Heart left ventricle (tissue), 16 donors: ENCODE results near the gene VWDE. TPM values are rescaled to one million over a fixed set of nuclear protein-coding genes. Genes with fewer than 3 reads are reported as not detected.

Source experiments
- ATAC-seq, 4 donors: fragments of 200-7000 bp; cut with Tn5 transposase; one replicate each; pipeline ENCODE4 v1.9.1; 2020 to 2022; ENCODE audit warnings: moderate library complexity in 4 of 4, mild to moderate bottlenecking in 3 of 4, moderate number of reproducible peaks in 1 of 4
- DNase-seq, 5 donors: peaks; one replicate each; pipeline ENCODE4 v3.0.0-alpha.2; 2020
- H3K27ac ChIP-seq, 12 donors: fragments of 200-600 bp; sonication (generic) in 4 of 12; one replicate each; pipeline versions ENCODE4 v1.5.0 to v1.8.0; 2016 to 2022; ENCODE audit warnings: mild to moderate bottlenecking in 2 of 12
- H3K27me3 ChIP-seq, 9 donors: fragments of 200-600 bp; sonication (generic) in 2 of 9; one replicate each; pipeline versions ENCODE4 v1.5.1 to v1.8.0; 2016 to 2022; ENCODE audit warnings: mild to moderate bottlenecking in 3 of 9
- H3K36me3 ChIP-seq, 9 donors: fragments of 200-600 bp; sonication (generic) in 2 of 9; one replicate each; pipeline versions ENCODE4 v1.5.0 to v1.8.0; 2018 to 2022; ENCODE audit warnings: mild to moderate bottlenecking in 2 of 9
- H3K4me1 ChIP-seq, 12 donors: fragments of 200-600 bp; sonication (generic) in 4 of 12; one replicate each; pipeline versions ENCODE4 v1.5.0 to v1.8.0; 2016 to 2022; ENCODE audit warnings: mild to moderate bottlenecking in 3 of 12
- H3K4me3 ChIP-seq, 12 donors: fragments of 200-600 bp; sonication (generic) in 4 of 12; one replicate each; pipeline versions ENCODE4 v1.5.0 to v1.8.0; 2017 to 2022; ENCODE audit warnings: mild to moderate bottlenecking in 9 of 12, moderate library complexity in 4 of 12
- H3K9me3 ChIP-seq, 12 donors: fragments of 200-600 bp; sonication (generic) in 4 of 12; one replicate each; pipeline versions ENCODE4 v1.5.0 to v1.8.0; 2016 to 2022; ENCODE audit warnings: mild to moderate bottlenecking in 1 of 12
- CTCF ChIP-seq, 12 donors: fragments of 200-600 bp; sonication (generic) in 4 of 12; IDR thresholded peaks; one replicate each; pipeline versions ENCODE4 v1.5.0 to v1.8.0; 2018 to 2022; ENCODE audit warnings: antibody characterized with exemption in 12 of 12, mild to moderate bottlenecking in 5 of 12
- POLR2A ChIP-seq, 2 donors: fragments of 450-650 bp; IDR thresholded peaks; one replicate each; pipeline ENCODE4 v1.6.1; 2017; ENCODE audit warnings: antibody characterized with exemption in 2 of 2, mild to moderate bottlenecking in 2 of 2, moderate library complexity in 2 of 2
- WGBS, 4 donors: extraction: QIAGEN DNeasy Blood & Tissue Kit in 2 of 4; methylation state at CpG; one replicate each; pipeline versions ENCODE4 v1.1.5 to v1.1.7; 2013 to 2018; 5-methylcytosine and 5-hydroxymethylcytosine counted together
- intact Hi-C, 10 donors: fragments of 100-400 bp; cut with DNase I; formaldehyde crosslinking; loops; one replicate each; pipeline versions ENCODE4 v1.11.1 to v1.14.2; 2022
- polyA plus RNA-seq, 2 donors: library from polyadenylated mRNA; stranded (reverse); fragments of 200-250 nt; gene quantifications; one replicate each; pipeline ENCODE4 v1.2.3, GENCODE V29; 2013
- total RNA-seq, 9 donors: library from RNA; depleted of rRNA in 2 of 9; stranded (reverse); fragments of >200 nt in 2 of 9; fragmentation: NEBNext Ultra II Directional in 3 of 9; extraction: Animal tissue kit (Norgen Biotek cat#: 25700) in 3 of 9; gene quantifications; one replicate each; pipeline versions ENCODE4 v1.1.0 to v1.2.4, GENCODE V29; 2016 to 2023
- donor health status: ischemic (EF 13 %, LVEDD 7.1; RV severe dilation, severe dysfunction).
- donor health status: healthy with polysubstance abuse.
- donor health status: DM: no; HTN: yes; CAD: no.
- donor health status: DM: no; HTN: no; CAD: no.
- donor health status: ischemic (EF 25% LVEDD 6.9; RV normal size, moderate dysfunction).
- donor health status: ischemic (EF 25% LVEDD 5.7; RV mildly dilated, moderate dysfunction).
- donor health status: healthy.
- donor health status: DM: yes; HTN: yes; CAD: no.
- donor health status: ischemic (EF 35%, LVEDD 5.7; RV mildly dilated, moderate dysfunction).
- donor health status: nonischemic (EF 11% LVEDD 7.7; RV severe dilation, severe dysfunction).
- donor health status: DM: yes; HTN: yes; CAD: no.
- donor health status: PGD.
- donor health status: ischemic (EF 29% LVEDD 5.4; RV normal size, mild dysfunction).
- donor health status: nonischemic (EF 23%, LVEDD 6.1; RV moderate dilation, normal function).

VWDE gene
- total and polyA plus RNA-seq, 11 donors = 0.07 to 0.58 (median 0.27) TPM; not detected in 8

GRCh38 chr7:12291870-12292269, 111.8 kb downstream of the VWDE start:
- 76 to 92% (median 81%) methylated on average over 1 of the region's 1 CpG for WGBS, 4 donors

DNA sequence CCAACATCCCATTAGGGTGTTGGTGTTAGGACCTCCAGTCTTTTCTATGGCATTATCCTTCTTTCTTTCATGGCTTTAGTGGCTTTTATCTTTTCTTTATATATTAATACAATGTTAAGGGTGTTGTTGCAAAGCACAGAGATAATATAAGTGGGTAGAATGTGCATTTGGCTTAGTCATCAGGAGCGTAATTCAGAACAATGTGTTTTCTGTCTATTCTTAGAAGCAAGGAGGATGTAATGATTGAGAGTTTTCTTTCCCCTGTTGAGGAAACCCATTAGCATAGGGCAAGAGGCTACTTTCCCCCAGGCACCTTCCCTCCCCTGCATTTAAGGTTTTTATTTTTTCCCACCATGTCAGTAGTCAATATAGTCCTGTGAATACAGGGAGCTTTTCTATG, 112.9 kb downstream of the VWDE start:
- no peaks in the 10 kb centered on the region for H3K36me3 ChIP-seq
- no peak overlapping the region for H3K27ac ChIP-seq
- peaks cover 0 to 15% (median 3%) of the 10 kb centered on the region in 12 donors for H3K9me3 ChIP-seq
- H3K4me3 ChIP-seq = no peak overlapping the region
- no peaks in the 10 kb centered on the region for H3K4me1 ChIP-seq
- no peak for DNase-seq
- intact Hi-C loops = no loop called here
- TF ChIP-seq POLR2A (IDR thresholded peaks at IDR 0.05) (no peak), CTCF (IDR thresholded peaks at IDR 0.05) (no peak)
- 72 to 76% (median 74%) methylated on average over 1 of the region's 1 CpG for WGBS, 4 donors
- no peak for ATAC-seq
- H3K27me3 ChIP-seq = peaks cover 0 to 5% (median 0%) of the 10 kb centered on the region in 9 donors

More at GRCh38 chr7:12291870-12292269, 111.8 kb downstream of the VWDE start:
- H3K4me1 ChIP-seq = no peaks in the 10 kb centered on the region
- DNase-seq (no peak), ATAC-seq (no peak)
- H3K27me3 ChIP-seq = peaks cover 0 to 5% (median 0%) of the 10 kb centered on the region in 9 donors
- TF ChIP-seq POLR2A (IDR thresholded peaks at IDR 0.05) = no peak
- TF ChIP-seq CTCF (IDR thresholded peaks at IDR 0.05) = peak in 1 of 12 donors; percentile 15
- H3K4me3 ChIP-seq = no peak overlapping the region
- no peak overlapping the region for H3K27ac ChIP-seq
- H3K9me3 ChIP-seq = peaks cover 0 to 15% (median 3%) of the 10 kb centered on the region in 12 donors
- no peaks in the 10 kb centered on the region for H3K36me3 ChIP-seq
- intact Hi-C loops = no loop called here

- DNase-seq (no peak), ATAC-seq (no peak)
- Histone ChIP-seq H3K27ac (no peak overlapping the region), H3K4me3 (no peak overlapping the region), H3K36me3 (no peaks in the 10 kb centered on the region), H3K27me3 (peaks cover 0 to 5% (median 0%) of the 10 kb centered on the region in 9 donors), H3K9me3 (peaks cover 0 to 15% (median 3%) of the 10 kb centered on the region in 12 donors), H3K4me1 (no peaks in the 10 kb centered on the region)
- no peak for TF ChIP-seq CTCF (IDR thresholded peaks at IDR 0.05)
- TF ChIP-seq POLR2A (IDR thresholded peaks at IDR 0.05) = no peak
- 71 to 86% (median 78%) methylated on average over 6 of the region's 6 CpGs for WGBS, 4 donors
- intact Hi-C loops = no loop called here
Measured at GRCh38 chr7:12289996-12290395, 113.7 kb downstream of the VWDE start.

- H3K9me3 ChIP-seq = peaks cover 0 to 15% (median 3%) of the 10 kb centered on the region in 12 donors
- DNase-seq (no peak), ATAC-seq (no peak)
- intact Hi-C loops = no loop called here
- no peak overlapping the region for H3K4me3 ChIP-seq
- WGBS, 4 donors = 71 to 82% (median 77%) methylated on average over 1 of the region's 1 CpG
- TF ChIP-seq CTCF (IDR thresholded peaks at IDR 0.05) (no peak), POLR2A (IDR thresholded peaks at IDR 0.05) (no peak)
- no peaks in the 10 kb centered on the region for H3K4me1 ChIP-seq
- no peaks in the 10 kb centered on the region for H3K36me3 ChIP-seq
- peaks cover 0 to 4% (median 0%) of the 10 kb centered on the region in 9 donors for H3K27me3 ChIP-seq
- no peak overlapping the region for H3K27ac ChIP-seq
Measured at GRCh38 chr7:12287901-12288300, 115.8 kb downstream of the VWDE start.
